HEK293 (cell line): Measurements from ENCODE around the gene MAP1B.

Experiments used
- CTCF ChIA-PET: fragments of 350-600 bp; formaldehyde crosslinking; extraction: SDS; loops from one replicate; lab custom pipeline; 2021; ENCODE audit warnings: antibody characterized with exemption; lab: Yijun Ruan, JAX
- POLR2A ChIA-PET: fragments of 300-600 bp; formaldehyde crosslinking; extraction: SDS; loops from one replicate; lab custom pipeline; 2020; ENCODE audit warnings: antibody characterized with exemption, inconsistent platforms; lab: Yijun Ruan, JAX
- H3K27ac ChIP-seq: fragments of 200-500 bp; sonication (Bioruptor generic); 2 replicates; pipeline ENCODE4 v1.5.1; 2014; ENCODE audit warnings: low read depth, low read length, control low read depth, inconsistent platforms; ENCODE audit errors: extremely low read depth
- H3K36me3 ChIP-seq, 2 experiments: fragments of 200-500 bp in 1 of 2; sonication (Bioruptor generic) in 1 of 2; 1 replicate in 1 of 2; 2 replicates in 1 of 2; pipeline ENCODE4 v1.5.1; 2014 to 2017; ENCODE audit warnings: inconsistent platforms in 2 of 2, low read length in 2 of 2; ENCODE audit not compliant: control insufficient read depth in 2 of 2, insufficient read depth in 1 of 2
- H3K4me1 ChIP-seq: fragments of 200-500 bp; sonication (Bioruptor generic); 2 replicates; pipeline ENCODE4 v1.5.1; 2014; ENCODE audit warnings: mild to moderate bottlenecking, low read length, inconsistent platforms; ENCODE audit not compliant: control insufficient read depth, insufficient read depth
- H3K4me3 ChIP-seq: 2 replicates; pipeline ENCODE4 v1.5.1; 2011; ENCODE audit warnings: low read depth, mild to moderate bottlenecking, control low read depth, low read length, moderate library complexity
- H3K9me3 ChIP-seq: fragments of 200-500 bp; sonication (Bioruptor generic); 2 replicates; pipeline ENCODE4 v1.5.1; 2014; ENCODE audit warnings: low read depth, low read length, inconsistent platforms; ENCODE audit not compliant: control insufficient read depth, insufficient read depth
- PRDM1 ChIP-seq: fragments of 450-650 bp; formaldehyde crosslinking; IDR thresholded peaks from 2 replicates; pipeline ENCODE4; 2016; ENCODE audit warnings: missing biosample characterization, missing genetic modification characterization
- SP7 ChIP-seq: fragments of 450-650 bp; formaldehyde crosslinking; IDR thresholded peaks from 2 replicates; pipeline ENCODE4 v1.5.1; 2016; ENCODE audit warnings: missing biosample characterization, missing genetic modification characterization
- WT1 ChIP-seq: fragments of 450-650 bp; formaldehyde crosslinking; IDR thresholded peaks from 2 replicates; pipeline ENCODE4 v1.5.1; 2016; ENCODE audit warnings: missing biosample characterization, missing genetic modification characterization
- ZFP69B ChIP-seq: fragments of 450-650 bp; formaldehyde crosslinking; IDR thresholded peaks from 2 replicates; pipeline ENCODE4 v1.5.1; 2016; ENCODE audit warnings: missing biosample characterization, missing genetic modification characterization
- ZNF140 ChIP-seq: fragments of 450-650 bp; formaldehyde crosslinking; IDR thresholded peaks from 2 replicates; pipeline ENCODE4 v1.5.1; 2016; ENCODE audit warnings: missing biosample characterization, missing genetic modification characterization
- ZNF157 ChIP-seq: fragments of 450-650 bp; formaldehyde crosslinking; IDR thresholded peaks from 2 replicates; pipeline ENCODE4 v1.5.1; 2016; ENCODE audit warnings: missing biosample characterization, missing genetic modification characterization
- ZNF549 ChIP-seq: fragments of 450-650 bp; IDR thresholded peaks from 2 replicates; pipeline ENCODE4 v1.5.1; 2018; ENCODE audit warnings: missing biosample characterization, missing genetic modification characterization, mild to moderate bottlenecking, inconsistent platforms, moderate library complexity
- ZNF624 ChIP-seq: fragments of 450-650 bp; formaldehyde crosslinking; IDR thresholded peaks from 2 replicates; pipeline ENCODE4 v1.5.1; 2017; ENCODE audit warnings: missing biosample characterization, missing genetic modification characterization
- ZNF777 ChIP-seq: fragments of 450-650 bp; formaldehyde crosslinking; IDR thresholded peaks from 2 replicates; pipeline ENCODE4 v1.5.1; 2017; ENCODE audit warnings: missing biosample characterization, missing genetic modification characterization, borderline replicate concordance
- ZNF830 ChIP-seq: fragments of 450-650 bp; IDR thresholded peaks from 2 replicates; pipeline ENCODE4 v1.5.0; 2018; ENCODE audit warnings: missing biosample characterization, missing genetic modification characterization, low read depth, mild to moderate bottlenecking, moderate library complexity
- TF ChIP-seq, protein P1 (sequence below): fragments of 450-650 bp; formaldehyde crosslinking; IDR thresholded peaks from 2 replicates; pipeline ENCODE4 v1.5.1; 2016; ENCODE audit warnings: missing biosample characterization, missing genetic modification characterization, borderline replicate concordance
- TF ChIP-seq, protein P2 (sequence below): fragments of 450-650 bp; formaldehyde crosslinking; IDR thresholded peaks from 2 replicates; pipeline ENCODE4 v1.5.1; 2016; ENCODE audit warnings: missing biosample characterization, missing genetic modification characterization
- TF ChIP-seq, protein P3 (sequence below): fragments of 450-650 bp; formaldehyde crosslinking; IDR thresholded peaks from 2 replicates; pipeline ENCODE4 v1.5.1; 2017; ENCODE audit warnings: missing biosample characterization, missing genetic modification characterization
- TF ChIP-seq, protein P4 (sequence below): fragments of 450-650 bp; formaldehyde crosslinking; IDR thresholded peaks from 2 replicates; pipeline ENCODE4 v1.5.1; 2017; ENCODE audit warnings: missing biosample characterization, missing genetic modification characterization
- TF ChIP-seq, protein P5 (sequence below): fragments of 450-650 bp; formaldehyde crosslinking; IDR thresholded peaks from 2 replicates; pipeline ENCODE4 v1.5.1; 2016; ENCODE audit warnings: missing biosample characterization, missing genetic modification characterization

Gene MAP1B

DNA sequence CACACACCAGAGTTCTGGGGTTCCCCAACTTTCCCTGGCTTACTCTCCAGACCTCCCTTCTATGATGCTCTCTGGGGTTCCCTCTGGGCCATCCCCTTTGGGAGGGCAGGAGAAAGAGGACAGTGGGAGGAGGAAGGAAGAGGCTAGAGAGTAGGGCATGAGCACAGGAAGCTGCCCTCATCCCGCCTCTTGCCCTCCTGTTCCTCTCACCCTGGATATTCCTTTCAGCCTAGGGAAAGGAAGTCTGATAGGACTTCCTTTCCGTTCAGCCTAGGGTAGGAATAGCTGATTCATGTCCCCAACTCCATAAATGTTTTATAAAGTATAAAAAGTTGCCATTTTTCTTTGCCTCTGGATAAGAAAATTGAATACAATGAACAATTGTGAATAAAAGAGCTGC, 7.4 kb downstream of the MAP1B start:
- CTCF ChIA-PET = no interaction called here
- peaks cover 9 to 33% of the 10 kb centered on the region in 2 experiments; a peak in 2 of 3 replicates for H3K36me3 ChIP-seq
- POLR2A ChIA-PET = no interaction called here
- TF ChIP-seq, protein P1, sequence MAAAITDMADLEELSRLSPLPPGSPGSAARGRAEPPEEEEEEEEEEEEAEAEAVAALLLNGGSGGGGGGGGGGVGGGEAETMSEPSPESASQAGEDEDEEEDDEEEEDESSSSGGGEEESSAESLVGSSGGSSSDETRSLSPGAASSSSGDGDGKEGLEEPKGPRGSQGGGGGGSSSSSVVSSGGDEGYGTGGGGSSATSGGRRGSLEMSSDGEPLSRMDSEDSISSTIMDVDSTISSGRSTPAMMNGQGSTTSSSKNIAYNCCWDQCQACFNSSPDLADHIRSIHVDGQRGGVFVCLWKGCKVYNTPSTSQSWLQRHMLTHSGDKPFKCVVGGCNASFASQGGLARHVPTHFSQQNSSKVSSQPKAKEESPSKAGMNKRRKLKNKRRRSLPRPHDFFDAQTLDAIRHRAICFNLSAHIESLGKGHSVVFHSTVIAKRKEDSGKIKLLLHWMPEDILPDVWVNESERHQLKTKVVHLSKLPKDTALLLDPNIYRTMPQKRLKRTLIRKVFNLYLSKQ (tag by site-specific recombination) = no peak
- TF ChIP-seq ZFP69B = no peak
- TF ChIP-seq ZNF140 = no peak
- TF ChIP-seq, protein P2, sequence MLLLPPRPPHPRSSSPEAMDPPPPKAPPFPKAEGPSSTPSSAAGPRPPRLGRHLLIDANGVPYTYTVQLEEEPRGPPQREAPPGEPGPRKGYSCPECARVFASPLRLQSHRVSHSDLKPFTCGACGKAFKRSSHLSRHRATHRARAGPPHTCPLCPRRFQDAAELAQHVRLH (tag by site-specific recombination) = no peak
- no peak overlapping the region for H3K27ac ChIP-seq
- H3K4me1 ChIP-seq = no peaks in the 10 kb centered on the region
- no peaks in the 10 kb centered on the region for H3K9me3 ChIP-seq
- H3K4me3 ChIP-seq = no peak overlapping the region

DNA sequence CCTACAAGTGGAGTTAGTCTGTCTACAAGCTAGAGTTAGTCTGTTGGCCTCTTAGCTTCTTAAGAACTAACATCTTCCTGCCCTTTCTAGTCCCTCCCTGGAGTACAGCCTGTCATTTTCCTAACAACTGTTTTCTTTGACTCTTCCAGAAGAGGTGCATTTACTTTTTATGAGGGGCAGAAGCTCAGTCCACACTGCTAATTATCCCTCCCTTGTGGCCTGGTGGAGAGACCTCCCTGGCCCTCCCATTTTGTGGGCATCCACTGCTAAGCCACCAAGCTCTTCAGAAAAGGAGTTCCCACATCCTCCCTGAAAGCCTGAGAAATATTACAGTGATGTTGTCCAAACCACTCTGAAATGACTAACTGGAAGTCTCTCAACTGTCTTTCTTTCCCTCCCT, 8.0 kb downstream of the MAP1B start:
- Histone ChIP-seq H3K9me3 (no peaks in the 10 kb centered on the region), H3K4me1 (no peaks in the 10 kb centered on the region), H3K27ac (no peak overlapping the region), H3K4me3 (no peak overlapping the region), H3K36me3 (peaks cover 9 to 33% of the 10 kb centered on the region in 2 experiments; a peak in 2 of 3 replicates)
- CTCF ChIA-PET = no interaction called here
- no peak for TF ChIP-seq ZNF830 (tag by site-specific recombination)
- TF ChIP-seq ZNF624 (tag by site-specific recombination) = no peak
- TF ChIP-seq, protein P3, sequence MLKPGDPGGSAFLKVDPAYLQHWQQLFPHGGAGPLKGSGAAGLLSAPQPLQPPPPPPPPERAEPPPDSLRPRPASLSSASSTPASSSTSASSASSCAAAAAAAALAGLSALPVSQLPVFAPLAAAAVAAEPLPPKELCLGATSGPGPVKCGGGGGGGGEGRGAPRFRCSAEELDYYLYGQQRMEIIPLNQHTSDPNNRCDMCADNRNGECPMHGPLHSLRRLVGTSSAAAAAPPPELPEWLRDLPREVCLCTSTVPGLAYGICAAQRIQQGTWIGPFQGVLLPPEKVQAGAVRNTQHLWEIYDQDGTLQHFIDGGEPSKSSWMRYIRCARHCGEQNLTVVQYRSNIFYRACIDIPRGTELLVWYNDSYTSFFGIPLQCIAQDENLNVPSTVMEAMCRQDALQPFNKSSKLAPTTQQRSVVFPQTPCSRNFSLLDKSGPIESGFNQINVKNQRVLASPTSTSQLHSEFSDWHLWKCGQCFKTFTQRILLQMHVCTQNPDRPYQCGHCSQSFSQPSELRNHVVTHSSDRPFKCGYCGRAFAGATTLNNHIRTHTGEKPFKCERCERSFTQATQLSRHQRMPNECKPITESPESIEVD (tag by site-specific recombination) = no peak
- TF ChIP-seq ZNF777 (tag by site-specific recombination) = no peak
- TF ChIP-seq ZNF157 (tag by site-specific recombination) = no peak
- TF ChIP-seq, protein P4, sequence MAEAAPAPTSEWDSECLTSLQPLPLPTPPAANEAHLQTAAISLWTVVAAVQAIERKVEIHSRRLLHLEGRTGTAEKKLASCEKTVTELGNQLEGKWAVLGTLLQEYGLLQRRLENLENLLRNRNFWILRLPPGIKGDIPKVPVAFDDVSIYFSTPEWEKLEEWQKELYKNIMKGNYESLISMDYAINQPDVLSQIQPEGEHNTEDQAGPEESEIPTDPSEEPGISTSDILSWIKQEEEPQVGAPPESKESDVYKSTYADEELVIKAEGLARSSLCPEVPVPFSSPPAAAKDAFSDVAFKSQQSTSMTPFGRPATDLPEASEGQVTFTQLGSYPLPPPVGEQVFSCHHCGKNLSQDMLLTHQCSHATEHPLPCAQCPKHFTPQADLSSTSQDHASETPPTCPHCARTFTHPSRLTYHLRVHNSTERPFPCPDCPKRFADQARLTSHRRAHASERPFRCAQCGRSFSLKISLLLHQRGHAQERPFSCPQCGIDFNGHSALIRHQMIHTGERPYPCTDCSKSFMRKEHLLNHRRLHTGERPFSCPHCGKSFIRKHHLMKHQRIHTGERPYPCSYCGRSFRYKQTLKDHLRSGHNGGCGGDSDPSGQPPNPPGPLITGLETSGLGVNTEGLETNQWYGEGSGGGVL (tag by site-specific recombination) = no peak
- TF ChIP-seq WT1 (tag by site-specific recombination) = peak; percentile 85
- peak; percentile 96 for TF ChIP-seq SP7
- TF ChIP-seq, protein P5, sequence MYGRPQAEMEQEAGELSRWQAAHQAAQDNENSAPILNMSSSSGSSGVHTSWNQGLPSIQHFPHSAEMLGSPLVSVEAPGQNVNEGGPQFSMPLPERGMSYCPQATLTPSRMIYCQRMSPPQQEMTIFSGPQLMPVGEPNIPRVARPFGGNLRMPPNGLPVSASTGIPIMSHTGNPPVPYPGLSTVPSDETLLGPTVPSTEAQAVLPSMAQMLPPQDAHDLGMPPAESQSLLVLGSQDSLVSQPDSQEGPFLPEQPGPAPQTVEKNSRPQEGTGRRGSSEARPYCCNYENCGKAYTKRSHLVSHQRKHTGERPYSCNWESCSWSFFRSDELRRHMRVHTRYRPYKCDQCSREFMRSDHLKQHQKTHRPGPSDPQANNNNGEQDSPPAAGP = peak; percentile 74
- POLR2A ChIA-PET = no interaction called here

DNA sequence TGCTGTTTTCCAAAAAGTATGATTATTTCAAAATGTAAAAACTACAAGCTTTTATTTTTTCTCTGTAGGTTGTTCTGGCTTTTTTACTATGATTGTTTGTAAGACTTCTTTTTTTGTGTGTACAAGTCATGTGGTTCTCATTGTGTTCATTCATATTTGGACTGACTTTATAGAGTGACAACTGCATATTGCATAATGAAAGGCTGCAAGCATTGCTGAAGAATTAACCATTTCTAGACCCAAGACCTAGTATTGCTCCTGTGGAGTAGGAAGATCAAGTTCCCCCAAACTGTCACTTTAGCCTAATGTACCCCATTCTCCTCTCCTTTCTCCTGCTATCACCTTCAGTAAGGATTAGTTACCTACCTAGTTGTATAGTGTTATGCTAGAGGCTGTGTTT, 10.0 kb downstream of the MAP1B start:
- POLR2A ChIA-PET = no interaction called here
- Histone ChIP-seq H3K36me3 (peaks cover 9 to 33% of the 10 kb centered on the region in 2 experiments; a peak in 2 of 3 replicates), H3K4me3 (no peak overlapping the region)
- TF ChIP-seq PRDM1 (0 out of 2 replicates have a peak, but pooled peaks have one; percentile 35), ZNF549 (tag by site-specific recombination) (no peak)
- TF ChIP-seq, all 188 proteins: peak for 1
- CTCF ChIA-PET = interaction anchor here (0.6 to 1.3 kb wide), 2 partner anchors 18 to 353 kb away, joined by 3 read pairs; no protein-coding TSS in a partner anchor
- Histone ChIP-seq H3K4me1 (peaks cover 4% of the 10 kb centered on the region), H3K9me3 (no peaks in the 10 kb centered on the region), H3K27ac (no peak overlapping the region)
